WTC11 (cell line): ENCODE measurements around the gene CYBB.

Experiments used
- CREB1 ChIP-seq: sonication (generic); formaldehyde crosslinking; IDR thresholded peaks from 2 replicates; pipeline ENCODE4 v1.8.0; 2023; ENCODE audit warnings: mild to moderate bottlenecking, missing genetic modification reagents
- SOX15 ChIP-seq: fragments of 250-450 bp; sonication (Bioruptor Pico); IDR thresholded peaks from 2 replicates; pipeline ENCODE4 v1.9.0; 2021; ENCODE audit warnings: mild to moderate bottlenecking
- ZNF138 ChIP-seq: sonication (generic); formaldehyde crosslinking; conservative IDR thresholded peaks from 2 replicates; pipeline ENCODE4 v1.8.1; 2022; ENCODE audit warnings: mild to moderate bottlenecking, moderate library complexity, missing genetic modification reagents
- TF ChIP-seq, protein P1 (sequence below): sonication (generic); formaldehyde crosslinking; IDR thresholded peaks from 2 replicates; pipeline ENCODE4 v1.8.1; 2023; ENCODE audit warnings: mild to moderate bottlenecking, missing genetic modification reagents
- TF ChIP-seq, protein P2 (sequence below): fragments of 200-600 bp; IDR thresholded peaks from 2 replicates; pipeline ENCODE4 v1.8.0; 2022; ENCODE audit warnings: antibody characterized with exemption
- TF ChIP-seq, protein P3 (sequence below): sonication (generic); formaldehyde crosslinking; IDR thresholded peaks from 2 replicates; pipeline ENCODE4 v1.8.0; 2022; ENCODE audit warnings: mild to moderate bottlenecking, missing genetic modification reagents
- TF ChIP-seq, protein P4 (sequence below): sonication (generic); formaldehyde crosslinking; IDR thresholded peaks from 2 replicates; pipeline ENCODE4 v1.8.1; 2022; ENCODE audit warnings: mild to moderate bottlenecking, moderate library complexity, missing genetic modification reagents
- TF ChIP-seq, protein P5 (sequence below): sonication (generic); formaldehyde crosslinking; IDR thresholded peaks from 2 replicates; pipeline ENCODE4 v1.8.1; 2023; ENCODE audit warnings: mild to moderate bottlenecking, missing genetic modification reagents, moderate library complexity
- TF ChIP-seq, protein P6 (sequence below): sonication (generic); formaldehyde crosslinking; IDR thresholded peaks from 2 replicates; pipeline ENCODE4 v1.8.1; 2023; ENCODE audit warnings: mild to moderate bottlenecking, missing genetic modification reagents, moderate library complexity
- TF ChIP-seq, protein P7 (sequence below): fragments of 250-450 bp; sonication (Bioruptor Pico); IDR thresholded peaks from 2 replicates; pipeline ENCODE4 v1.9.0; 2021; ENCODE audit warnings: mild to moderate bottlenecking

DNA sequence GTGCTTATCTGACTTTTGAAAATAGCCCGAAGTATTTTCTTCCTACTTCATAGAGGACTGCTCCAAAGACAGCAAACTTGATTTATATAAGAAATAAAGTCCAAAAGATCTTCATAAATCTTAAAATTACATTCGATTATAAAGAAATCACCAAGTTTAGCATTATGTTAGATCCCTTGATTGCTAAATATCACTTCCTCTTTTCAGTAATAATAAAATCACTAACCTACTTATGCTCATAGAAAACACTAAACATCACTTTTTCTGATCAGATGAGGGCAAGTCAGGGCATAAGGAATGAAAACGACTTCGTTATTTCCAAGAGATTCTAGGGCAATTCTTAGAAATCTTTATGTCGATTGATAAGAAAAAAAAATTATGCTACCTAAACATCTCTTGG is 35.5 kb downstream of the CYBB start:
- TF ChIP-seq, protein P1, sequence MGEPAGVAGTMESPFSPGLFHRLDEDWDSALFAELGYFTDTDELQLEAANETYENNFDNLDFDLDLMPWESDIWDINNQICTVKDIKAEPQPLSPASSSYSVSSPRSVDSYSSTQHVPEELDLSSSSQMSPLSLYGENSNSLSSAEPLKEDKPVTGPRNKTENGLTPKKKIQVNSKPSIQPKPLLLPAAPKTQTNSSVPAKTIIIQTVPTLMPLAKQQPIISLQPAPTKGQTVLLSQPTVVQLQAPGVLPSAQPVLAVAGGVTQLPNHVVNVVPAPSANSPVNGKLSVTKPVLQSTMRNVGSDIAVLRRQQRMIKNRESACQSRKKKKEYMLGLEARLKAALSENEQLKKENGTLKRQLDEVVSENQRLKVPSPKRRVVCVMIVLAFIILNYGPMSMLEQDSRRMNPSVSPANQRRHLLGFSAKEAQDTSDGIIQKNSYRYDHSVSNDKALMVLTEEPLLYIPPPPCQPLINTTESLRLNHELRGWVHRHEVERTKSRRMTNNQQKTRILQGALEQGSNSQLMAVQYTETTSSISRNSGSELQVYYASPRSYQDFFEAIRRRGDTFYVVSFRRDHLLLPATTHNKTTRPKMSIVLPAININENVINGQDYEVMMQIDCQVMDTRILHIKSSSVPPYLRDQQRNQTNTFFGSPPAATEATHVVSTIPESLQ (CRISPR knock-in tag), result no peak
- TF ChIP-seq, protein P2, sequence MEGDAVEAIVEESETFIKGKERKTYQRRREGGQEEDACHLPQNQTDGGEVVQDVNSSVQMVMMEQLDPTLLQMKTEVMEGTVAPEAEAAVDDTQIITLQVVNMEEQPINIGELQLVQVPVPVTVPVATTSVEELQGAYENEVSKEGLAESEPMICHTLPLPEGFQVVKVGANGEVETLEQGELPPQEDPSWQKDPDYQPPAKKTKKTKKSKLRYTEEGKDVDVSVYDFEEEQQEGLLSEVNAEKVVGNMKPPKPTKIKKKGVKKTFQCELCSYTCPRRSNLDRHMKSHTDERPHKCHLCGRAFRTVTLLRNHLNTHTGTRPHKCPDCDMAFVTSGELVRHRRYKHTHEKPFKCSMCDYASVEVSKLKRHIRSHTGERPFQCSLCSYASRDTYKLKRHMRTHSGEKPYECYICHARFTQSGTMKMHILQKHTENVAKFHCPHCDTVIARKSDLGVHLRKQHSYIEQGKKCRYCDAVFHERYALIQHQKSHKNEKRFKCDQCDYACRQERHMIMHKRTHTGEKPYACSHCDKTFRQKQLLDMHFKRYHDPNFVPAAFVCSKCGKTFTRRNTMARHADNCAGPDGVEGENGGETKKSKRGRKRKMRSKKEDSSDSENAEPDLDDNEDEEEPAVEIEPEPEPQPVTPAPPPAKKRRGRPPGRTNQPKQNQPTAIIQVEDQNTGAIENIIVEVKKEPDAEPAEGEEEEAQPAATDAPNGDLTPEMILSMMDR, result no peak
- TF ChIP-seq, protein P3, sequence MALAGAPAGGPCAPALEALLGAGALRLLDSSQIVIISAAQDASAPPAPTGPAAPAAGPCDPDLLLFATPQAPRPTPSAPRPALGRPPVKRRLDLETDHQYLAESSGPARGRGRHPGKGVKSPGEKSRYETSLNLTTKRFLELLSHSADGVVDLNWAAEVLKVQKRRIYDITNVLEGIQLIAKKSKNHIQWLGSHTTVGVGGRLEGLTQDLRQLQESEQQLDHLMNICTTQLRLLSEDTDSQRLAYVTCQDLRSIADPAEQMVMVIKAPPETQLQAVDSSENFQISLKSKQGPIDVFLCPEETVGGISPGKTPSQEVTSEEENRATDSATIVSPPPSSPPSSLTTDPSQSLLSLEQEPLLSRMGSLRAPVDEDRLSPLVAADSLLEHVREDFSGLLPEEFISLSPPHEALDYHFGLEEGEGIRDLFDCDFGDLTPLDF (CRISPR knock-in tag), result no peak
- TF ChIP-seq ZNF138 (CRISPR knock-in tag) (no peak), CREB1 (CRISPR knock-in tag) (no peak), SOX15 (CRISPR knock-in tag) (no peak)
- TF ChIP-seq, protein P4, sequence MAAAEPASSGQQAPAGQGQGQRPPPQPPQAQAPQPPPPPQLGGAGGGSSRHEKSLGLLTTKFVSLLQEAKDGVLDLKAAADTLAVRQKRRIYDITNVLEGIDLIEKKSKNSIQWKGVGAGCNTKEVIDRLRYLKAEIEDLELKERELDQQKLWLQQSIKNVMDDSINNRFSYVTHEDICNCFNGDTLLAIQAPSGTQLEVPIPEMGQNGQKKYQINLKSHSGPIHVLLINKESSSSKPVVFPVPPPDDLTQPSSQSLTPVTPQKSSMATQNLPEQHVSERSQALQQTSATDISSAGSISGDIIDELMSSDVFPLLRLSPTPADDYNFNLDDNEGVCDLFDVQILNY (CRISPR knock-in tag), result no peak
- TF ChIP-seq, protein P5, sequence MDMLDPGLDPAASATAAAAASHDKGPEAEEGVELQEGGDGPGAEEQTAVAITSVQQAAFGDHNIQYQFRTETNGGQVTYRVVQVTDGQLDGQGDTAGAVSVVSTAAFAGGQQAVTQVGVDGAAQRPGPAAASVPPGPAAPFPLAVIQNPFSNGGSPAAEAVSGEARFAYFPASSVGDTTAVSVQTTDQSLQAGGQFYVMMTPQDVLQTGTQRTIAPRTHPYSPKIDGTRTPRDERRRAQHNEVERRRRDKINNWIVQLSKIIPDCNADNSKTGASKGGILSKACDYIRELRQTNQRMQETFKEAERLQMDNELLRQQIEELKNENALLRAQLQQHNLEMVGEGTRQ, result no peak
- TF ChIP-seq, protein P6, sequence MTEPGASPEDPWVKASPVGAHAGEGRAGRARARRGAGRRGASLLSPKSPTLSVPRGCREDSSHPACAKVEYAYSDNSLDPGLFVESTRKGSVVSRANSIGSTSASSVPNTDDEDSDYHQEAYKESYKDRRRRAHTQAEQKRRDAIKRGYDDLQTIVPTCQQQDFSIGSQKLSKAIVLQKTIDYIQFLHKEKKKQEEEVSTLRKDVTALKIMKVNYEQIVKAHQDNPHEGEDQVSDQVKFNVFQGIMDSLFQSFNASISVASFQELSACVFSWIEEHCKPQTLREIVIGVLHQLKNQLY (CRISPR knock-in tag), result no peak
- TF ChIP-seq, protein P7, sequence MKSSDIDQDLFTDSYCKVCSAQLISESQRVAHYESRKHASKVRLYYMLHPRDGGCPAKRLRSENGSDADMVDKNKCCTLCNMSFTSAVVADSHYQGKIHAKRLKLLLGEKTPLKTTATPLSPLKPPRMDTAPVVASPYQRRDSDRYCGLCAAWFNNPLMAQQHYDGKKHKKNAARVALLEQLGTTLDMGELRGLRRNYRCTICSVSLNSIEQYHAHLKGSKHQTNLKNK (CRISPR knock-in tag), result no peak
